GM12878 (cell line): ENCODE measurements around the gene FLT1. TPM values are rescaled to one million over a fixed set of nuclear protein-coding genes. Genes with fewer than 3 reads are reported as not detected.

Experiments
- ATAC-seq: fragments of 200-7000 bp; cut with Tn5 transposase; 3 replicates; pipeline ENCODE4 v1.9.1; 2020; ENCODE audit warnings: mild to moderate bottlenecking, moderate library complexity
- BruUV-seq: library from RNA; stranded (reverse); fragments of 400-500 nt; replicated peaks from 2 replicates; lab custom pipeline; 2021; lab: Mats Ljungman, UMichigan
- CTCF ChIA-PET: fragments of 300-600 bp; sonication (Branson Sonifier 250); formaldehyde crosslinking; extraction: SDS; loops from one replicate; lab custom pipeline; 2021; ENCODE audit warnings: inconsistent platforms; lab: Yijun Ruan, JAX
- POLR2A ChIA-PET: fragments of 350-600 bp; formaldehyde crosslinking; extraction: SDS; loops from one replicate; lab custom pipeline; 2021; ENCODE audit warnings: inconsistent platforms; lab: Charles Lee
- RAD21 ChIA-PET: fragments of 300-600 bp; sonication (Branson Sonifier 250); formaldehyde crosslinking; loops from one replicate; lab custom pipeline; 2023; ENCODE audit warnings: antibody characterized with exemption; ENCODE audit not compliant: unreplicated experiment; lab: Charles Lee
- SMC1A ChIA-PET: fragments of 300-600 bp; sonication (Branson Sonifier 250); formaldehyde crosslinking; loops from one replicate; lab custom pipeline; 2023; ENCODE audit not compliant: unreplicated experiment, uncharacterized antibody; lab: Charles Lee
- DNase-seq: peaks from one replicate; pipeline ENCODE4 v3.0.0-alpha.2; 2011; ENCODE audit warnings: low read depth, low spot score
- FAIRE-seq: peaks from 3 replicates; lab custom pipeline; 2011; peaks lifted over from hg19 to GRCh38; lab: Jason Lieb, UNC
- H2AFZ ChIP-seq: 2 replicates; pipeline ENCODE4 v1.6.0; 2011; ENCODE audit warnings: low read depth, low read length, control low read depth; ENCODE audit not compliant: control insufficient read depth
- H3K27ac ChIP-seq: 2 replicates; pipeline ENCODE4 v1.5.1; 2011; ENCODE audit warnings: control low read depth; ENCODE audit not compliant: control insufficient read depth, insufficient read depth
- H3K27me3 ChIP-seq, 2 experiments: replicated peaks in 1 of 2; 2 replicates each; pipeline versions ENCODE4 v1.6.0 to v1.6.1; 2011; ENCODE audit warnings: low read length in 1 of 2; ENCODE audit not compliant: control insufficient read depth in 2 of 2, insufficient read depth in 2 of 2
- H3K36me3 ChIP-seq, 2 experiments: 2 replicates each; pipeline ENCODE4 v1.5.1; 2011; ENCODE audit warnings: low read length in 1 of 2; ENCODE audit not compliant: control insufficient read depth in 2 of 2, insufficient read depth in 2 of 2
- H3K4me1 ChIP-seq: 2 replicates; pipeline ENCODE4 v1.6.1; 2011; ENCODE audit warnings: mild to moderate bottlenecking, low read length, moderate library complexity, mixed read lengths; ENCODE audit not compliant: control insufficient read depth, insufficient read depth
- H3K4me2 ChIP-seq: 2 replicates; pipeline ENCODE4 v1.6.0; 2011; ENCODE audit warnings: control low read depth; ENCODE audit not compliant: control insufficient read depth, insufficient read depth
- H3K4me3 ChIP-seq: fragments of 200-600 bp; sonication (generic); 2 replicates; pipeline ENCODE4 v1.5.1; 2016
- H3K79me2 ChIP-seq: 2 replicates; pipeline ENCODE4 v1.6.0; 2011; ENCODE audit warnings: low read length; ENCODE audit not compliant: control insufficient read depth, insufficient read depth
- H3K9ac ChIP-seq: 2 replicates; pipeline ENCODE4 v1.8.0; 2011; ENCODE audit warnings: low read length, control low read depth, mixed read lengths; ENCODE audit not compliant: control insufficient read depth, insufficient read depth
- H3K9me3 ChIP-seq: replicated peaks from 3 replicates; pipeline ENCODE4 v1.5.1; 2011; ENCODE audit warnings: mild to moderate bottlenecking, low read length; ENCODE audit not compliant: control insufficient read depth, insufficient read depth
- H4K20me1 ChIP-seq: 2 replicates; pipeline ENCODE4 v1.6.0; 2011; ENCODE audit not compliant: control insufficient read depth, insufficient read depth
- CREB1 ChIP-seq: IDR thresholded peaks from 2 replicates; pipeline ENCODE4 v1.6.1; 2012; ENCODE audit warnings: low read depth, mild to moderate bottlenecking, inconsistent platforms
- FOXM1 ChIP-seq: IDR thresholded peaks from 2 replicates; pipeline ENCODE4 v1.6.1; 2012; ENCODE audit warnings: low read depth, mild to moderate bottlenecking, inconsistent platforms, low read length, moderate library complexity
- IRF4 ChIP-seq: IDR thresholded peaks from 2 replicates; pipeline ENCODE4 v1.6.1; 2011; ENCODE audit warnings: low read depth, low read length
- NKRF ChIP-seq: fragments of 450-650 bp; conservative IDR thresholded peaks from 2 replicates; pipeline ENCODE4 v1.6.1; 2017; ENCODE audit warnings: mild to moderate bottlenecking, moderate library complexity
- PAX5 ChIP-seq: IDR thresholded peaks from 2 replicates; pipeline ENCODE4 v1.6.1; 2011; ENCODE audit warnings: low read depth, low read length, borderline replicate concordance
- PAX8 ChIP-seq: fragments of 450-650 bp; IDR thresholded peaks from 2 replicates; pipeline ENCODE4 v1.6.1; 2017; ENCODE audit warnings: mild to moderate bottlenecking, moderate library complexity
- POLR2A ChIP-seq: IDR thresholded peaks from 2 replicates; pipeline ENCODE4 v1.6.1; 2011; ENCODE audit warnings: low read depth, mild to moderate bottlenecking, low read length
- PRDM15 ChIP-seq: fragments of 450-650 bp; formaldehyde crosslinking; IDR thresholded peaks from 2 replicates; pipeline ENCODE4 v1.4.0; 2020; ENCODE audit warnings: mild to moderate bottlenecking, moderate library complexity
- RBBP5 ChIP-seq: fragments of 200-600 bp; sonication (generic); conservative IDR thresholded peaks from 2 replicates; pipeline ENCODE4 v1.6.1; 2016
- RELA ChIP-seq: fragments of 450-650 bp; IDR thresholded peaks from 2 replicates; pipeline ENCODE4 v1.8.0; 2014; ENCODE audit warnings: borderline replicate concordance; ENCODE audit not compliant: partially characterized antibody
- SREBF2 ChIP-seq: IDR thresholded peaks from 2 replicates; pipeline ENCODE4 v1.6.1; 2012; ENCODE audit warnings: mild to moderate bottlenecking, low read length
- TAF1 ChIP-seq: IDR thresholded peaks from 2 replicates; pipeline ENCODE4 v1.6.1; 2011; ENCODE audit warnings: mild to moderate bottlenecking, low read depth, low read length, borderline replicate concordance
- TARDBP ChIP-seq: IDR thresholded peaks from 2 replicates; pipeline ENCODE4 v1.6.1; 2016; ENCODE audit warnings: borderline replicate concordance
- ZBED1 ChIP-seq: IDR thresholded peaks from 2 replicates; pipeline ENCODE4 v1.6.1; 2016; ENCODE audit warnings: borderline replicate concordance
- ZZZ3 ChIP-seq: IDR thresholded peaks from 2 replicates; pipeline ENCODE4 v1.6.1; 2011; ENCODE audit warnings: low read depth; ENCODE audit not compliant: control insufficient read depth, insufficient read length
- WGBS: methylation state at CpG from one replicate; pipeline ENCODE4 v1.1.6; 2016; ENCODE audit warnings: low lambda C conversion rate; ENCODE audit not compliant: insufficient replicate concordance, insufficient coverage; ENCODE audit errors: missing lambda C conversion rate; 5-methylcytosine and 5-hydroxymethylcytosine counted together
- in situ Hi-C: fragments of 300-500 bp; cut with MboI; formaldehyde crosslinking; loops from 9 replicates; pipeline ENCODE4 v1.14.3; 2018; ENCODE audit warnings: mixed read lengths
- intact Hi-C: fragments of 100-400 bp; cut with micrococcal nuclease; formaldehyde crosslinking; loops from one replicate; pipeline ENCODE4 v1.14.2; 2022; ENCODE audit not compliant: unreplicated experiment
- polyA plus RNA-seq, 11 experiments: library from polyadenylated mRNA; depleted of rRNA in 4 of 11; unstranded in 6 of 11; stranded (reverse) in 5 of 11; fragments of >200 nt; fragmentation: Nextera tagmentation in 4 of 11; fragmentation: Illumina TruSeq in 1 of 11; extraction: Ambion mirVana in 4 of 11; extraction: Trizol in 1 of 11; gene quantifications; 1 replicate in 1 of 11; 2 replicates in 10 of 11; pipeline versions ENCODE4 v1.2.1 to v1.2.3, GENCODE V29; 2011 to 2016; ENCODE audit warnings: inconsistent platforms in 2 of 11, missing spikeins in 2 of 11, low read depth in 1 of 11
- total RNA-seq, 4 experiments: library from RNA; depleted of rRNA in 3 of 4; stranded (reverse); fragments of >200 nt in 3 of 4; fragmentation: Illumina TruSeq in 1 of 4; extraction: Trizol in 1 of 4; gene quantifications; 2 replicates each; pipeline versions ENCODE4 v1.2.1 to v1.2.3, GENCODE V29; 2013 to 2021
- TF ChIP-seq, protein P1 (sequence below): IDR thresholded peaks from 2 replicates; pipeline ENCODE4 v1.6.1; 2011; ENCODE audit warnings: borderline replicate concordance, low read depth, mild to moderate bottlenecking, moderate library complexity, mixed read lengths, low read length; ENCODE audit not compliant: insufficient read depth; ENCODE audit errors: extremely low read length
- TF ChIP-seq, protein P2 (sequence below): IDR thresholded peaks from 2 replicates; pipeline ENCODE4 v1.6.1; 2012; ENCODE audit warnings: mild to moderate bottlenecking, low read depth, low read length

The FLT1 gene
- total and polyA plus RNA-seq, 10 of the 15 experiments (the other 5 are each of a cell fraction or from before 2014, with no cell fraction given), result 0.55 to 5.6 (median 0.84) TPM

- Histone ChIP-seq H4K20me1 (no peaks in the 10 kb centered on the region), H3K4me3 (no peak overlapping the region), H3K27ac (no peak overlapping the region), H3K79me2 (no peaks in the 10 kb centered on the region), H3K9me3 (no peaks in the 10 kb centered on the region), H3K9ac (no peak overlapping the region), H3K4me1 (no peaks in the 10 kb centered on the region), H3K27me3 (no peaks in the 10 kb centered on the region), H2AFZ (no peak overlapping the region), H3K36me3 (no peaks in the 10 kb centered on the region), H3K4me2 (no peak overlapping the region)
- DNase-seq (no peak), ATAC-seq (no peak), FAIRE-seq (no peak)
- CTCF ChIA-PET, result no interaction called here
- SMC1A ChIA-PET, result interaction anchor here (1.3 kb wide), 1 partner anchor 318 kb away, joined by 3 read pairs; no protein-coding TSS in a partner anchor
- intact Hi-C loops (no loop called here), in situ Hi-C loops (loop anchor here (25.0 kb wide), 1 partner anchor 1043 kb away; no protein-coding TSS in a partner anchor)
- POLR2A ChIA-PET, result no interaction called here
- BruUV-seq, result no TSS peak
- RAD21 ChIA-PET, result no interaction called here
- WGBS, result 80% methylated on average over 5 of the region's 5 CpGs
- TF ChIP-seq ZBED1 (no peak), SREBF2 (no peak), POLR2A (no peak), PAX8 (no peak), NKRF (no peak), RBBP5 (no peak), TAF1 (no peak), PAX5 (no peak), RELA (no peak), TARDBP (no peak), PRDM15 (CRISPR knock-in tag) (no peak), IRF4 (no peak), FOXM1 (no peak), CREB1 (no peak), ZZZ3 (no peak)
- TF ChIP-seq, protein P1, sequence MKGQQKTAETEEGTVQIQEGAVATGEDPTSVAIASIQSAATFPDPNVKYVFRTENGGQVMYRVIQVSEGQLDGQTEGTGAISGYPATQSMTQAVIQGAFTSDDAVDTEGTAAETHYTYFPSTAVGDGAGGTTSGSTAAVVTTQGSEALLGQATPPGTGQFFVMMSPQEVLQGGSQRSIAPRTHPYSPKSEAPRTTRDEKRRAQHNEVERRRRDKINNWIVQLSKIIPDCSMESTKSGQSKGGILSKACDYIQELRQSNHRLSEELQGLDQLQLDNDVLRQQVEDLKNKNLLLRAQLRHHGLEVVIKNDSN, result no peak
- TF ChIP-seq, protein P2, sequence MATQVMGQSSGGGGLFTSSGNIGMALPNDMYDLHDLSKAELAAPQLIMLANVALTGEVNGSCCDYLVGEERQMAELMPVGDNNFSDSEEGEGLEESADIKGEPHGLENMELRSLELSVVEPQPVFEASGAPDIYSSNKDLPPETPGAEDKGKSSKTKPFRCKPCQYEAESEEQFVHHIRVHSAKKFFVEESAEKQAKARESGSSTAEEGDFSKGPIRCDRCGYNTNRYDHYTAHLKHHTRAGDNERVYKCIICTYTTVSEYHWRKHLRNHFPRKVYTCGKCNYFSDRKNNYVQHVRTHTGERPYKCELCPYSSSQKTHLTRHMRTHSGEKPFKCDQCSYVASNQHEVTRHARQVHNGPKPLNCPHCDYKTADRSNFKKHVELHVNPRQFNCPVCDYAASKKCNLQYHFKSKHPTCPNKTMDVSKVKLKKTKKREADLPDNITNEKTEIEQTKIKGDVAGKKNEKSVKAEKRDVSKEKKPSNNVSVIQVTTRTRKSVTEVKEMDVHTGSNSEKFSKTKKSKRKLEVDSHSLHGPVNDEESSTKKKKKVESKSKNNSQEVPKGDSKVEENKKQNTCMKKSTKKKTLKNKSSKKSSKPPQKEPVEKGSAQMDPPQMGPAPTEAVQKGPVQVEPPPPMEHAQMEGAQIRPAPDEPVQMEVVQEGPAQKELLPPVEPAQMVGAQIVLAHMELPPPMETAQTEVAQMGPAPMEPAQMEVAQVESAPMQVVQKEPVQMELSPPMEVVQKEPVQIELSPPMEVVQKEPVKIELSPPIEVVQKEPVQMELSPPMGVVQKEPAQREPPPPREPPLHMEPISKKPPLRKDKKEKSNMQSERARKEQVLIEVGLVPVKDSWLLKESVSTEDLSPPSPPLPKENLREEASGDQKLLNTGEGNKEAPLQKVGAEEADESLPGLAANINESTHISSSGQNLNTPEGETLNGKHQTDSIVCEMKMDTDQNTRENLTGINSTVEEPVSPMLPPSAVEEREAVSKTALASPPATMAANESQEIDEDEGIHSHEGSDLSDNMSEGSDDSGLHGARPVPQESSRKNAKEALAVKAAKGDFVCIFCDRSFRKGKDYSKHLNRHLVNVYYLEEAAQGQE, result no peak
Measured at GRCh38 chr13:28319528-28319927, 175.4 kb downstream of the FLT1 start.
